ENCODE data around the gene SVEP1.

SVEP1 gene

DNA sequence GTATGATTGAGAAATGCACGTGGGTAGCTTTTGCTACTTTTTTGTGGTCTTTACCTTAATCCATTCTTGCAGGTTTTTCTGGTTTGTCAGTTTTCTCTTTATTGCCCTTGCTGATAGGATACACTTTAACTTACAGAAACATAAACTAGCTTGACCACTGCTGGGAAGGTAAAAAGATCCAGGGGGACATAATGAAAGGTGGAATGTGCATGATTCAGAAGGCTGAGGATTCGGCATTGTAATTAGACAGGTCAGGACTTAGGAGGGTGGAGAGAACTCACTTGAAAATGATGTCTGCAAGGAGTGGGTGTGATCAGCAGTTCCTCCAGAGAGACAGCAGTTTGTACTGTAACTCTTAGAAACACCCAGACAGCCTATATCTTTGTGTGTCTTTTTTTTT lies 222.0 kb downstream of the SVEP1 start:
- H2AFZ ChIP-seq (ENCODE audit: low read depth, low read length, severe bottlenecking), result no peak overlapping the region
- no peak overlapping the region for H3K4me3 ChIP-seq (ENCODE audit: insufficient read depth, low read length, poor library complexity, severe bottlenecking)
- no peaks in the 10 kb centered on the region for H3F3A ChIP-seq (ENCODE audit: insufficient read depth)
- no peaks in the 10 kb centered on the region for H3K36me3 ChIP-seq (ENCODE audit: low read length)
- no peaks in the 10 kb centered on the region for H4K20me1 ChIP-seq (ENCODE audit: low read depth, low read length)
- no peak overlapping the region for H3K27ac ChIP-seq (ENCODE audit: low read depth, low read length)
- no peak overlapping the region for H3K4me2 ChIP-seq (ENCODE audit: low read depth, low read length, poor library complexity, severe bottlenecking)
- TF ChIP-seq, protein P1, sequence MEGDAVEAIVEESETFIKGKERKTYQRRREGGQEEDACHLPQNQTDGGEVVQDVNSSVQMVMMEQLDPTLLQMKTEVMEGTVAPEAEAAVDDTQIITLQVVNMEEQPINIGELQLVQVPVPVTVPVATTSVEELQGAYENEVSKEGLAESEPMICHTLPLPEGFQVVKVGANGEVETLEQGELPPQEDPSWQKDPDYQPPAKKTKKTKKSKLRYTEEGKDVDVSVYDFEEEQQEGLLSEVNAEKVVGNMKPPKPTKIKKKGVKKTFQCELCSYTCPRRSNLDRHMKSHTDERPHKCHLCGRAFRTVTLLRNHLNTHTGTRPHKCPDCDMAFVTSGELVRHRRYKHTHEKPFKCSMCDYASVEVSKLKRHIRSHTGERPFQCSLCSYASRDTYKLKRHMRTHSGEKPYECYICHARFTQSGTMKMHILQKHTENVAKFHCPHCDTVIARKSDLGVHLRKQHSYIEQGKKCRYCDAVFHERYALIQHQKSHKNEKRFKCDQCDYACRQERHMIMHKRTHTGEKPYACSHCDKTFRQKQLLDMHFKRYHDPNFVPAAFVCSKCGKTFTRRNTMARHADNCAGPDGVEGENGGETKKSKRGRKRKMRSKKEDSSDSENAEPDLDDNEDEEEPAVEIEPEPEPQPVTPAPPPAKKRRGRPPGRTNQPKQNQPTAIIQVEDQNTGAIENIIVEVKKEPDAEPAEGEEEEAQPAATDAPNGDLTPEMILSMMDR (IDR thresholded peaks at IDR 0.05; ENCODE audit: insufficient read depth, low read length, poor library complexity, severe bottlenecking), result no peak
- TF ChIP-seq EZH2phosphoT487 (conservative IDR thresholded peaks at IDR 0.05; ENCODE audit: low read length), result no peak
- H3K9me3 ChIP-seq (ENCODE audit: insufficient read depth, low read length), result no peaks in the 10 kb centered on the region
- no peaks in the 10 kb centered on the region for H3K27me3 ChIP-seq (ENCODE audit: low read length)
- no peak overlapping the region for H3K9ac ChIP-seq (ENCODE audit: low read length)
- H3K79me2 ChIP-seq (ENCODE audit: insufficient read depth, low read length), result no peaks in the 10 kb centered on the region
- no peaks in the 10 kb centered on the region for H3K9me2 ChIP-seq (replicated peaks; ENCODE audit: insufficient read depth, low read length)

DNA sequence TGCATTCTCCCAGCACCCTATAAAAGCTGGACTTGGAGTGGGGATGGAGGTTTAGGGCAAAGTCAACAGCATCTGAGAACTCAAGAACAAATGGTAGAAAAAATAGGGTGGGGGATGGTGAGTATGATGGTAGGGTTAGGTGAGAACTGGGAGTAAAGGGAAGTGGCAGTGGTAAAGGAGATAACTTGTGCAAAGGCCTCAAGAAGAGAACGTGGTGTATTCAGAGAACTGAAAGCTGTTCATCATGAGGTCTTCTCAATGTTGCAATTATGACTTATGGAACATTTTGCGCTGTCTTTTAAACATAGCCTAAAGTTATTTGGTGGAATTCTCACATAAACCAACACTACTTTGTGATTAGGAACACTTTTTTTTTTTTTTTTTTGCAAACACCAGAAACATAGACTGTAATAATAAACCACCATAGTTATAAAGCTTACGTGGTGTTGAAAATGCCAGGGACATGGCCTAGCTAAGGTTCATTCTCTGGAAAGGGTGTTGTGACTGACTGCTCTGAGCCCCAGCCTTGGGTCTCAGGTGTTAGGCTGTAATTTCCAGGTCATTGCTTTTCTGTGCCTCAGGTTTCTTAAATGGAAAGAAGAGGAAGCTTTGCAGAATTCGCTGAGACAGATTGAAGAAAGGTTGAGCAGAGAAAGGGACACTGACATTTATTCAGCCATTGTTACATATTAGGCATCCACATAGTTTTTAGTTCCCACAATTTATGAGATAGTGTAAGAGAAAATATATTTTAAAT lies 222.7 kb downstream of the SVEP1 start:
- H3K27ac ChIP-seq (ENCODE audit: low read depth, low read length), result no peak overlapping the region
- no peaks in the 10 kb centered on the region for H3K27me3 ChIP-seq (ENCODE audit: low read length)
- no peaks in the 10 kb centered on the region for H3K36me3 ChIP-seq (ENCODE audit: low read length)
- no peak overlapping the region for H2AFZ ChIP-seq (ENCODE audit: low read depth, low read length, severe bottlenecking)
- no peak overlapping the region for H3K9ac ChIP-seq (ENCODE audit: low read length)
- H3K9me3 ChIP-seq (ENCODE audit: insufficient read depth, low read length), result no peaks in the 10 kb centered on the region
- TF ChIP-seq, protein P1 (IDR thresholded peaks at IDR 0.05; ENCODE audit: insufficient read depth, low read length, poor library complexity, severe bottlenecking), result no peak
- no peak for TF ChIP-seq EZH2phosphoT487 (conservative IDR thresholded peaks at IDR 0.05; ENCODE audit: low read length)
- H3K79me2 ChIP-seq (ENCODE audit: insufficient read depth, low read length), result no peaks in the 10 kb centered on the region
- H3F3A ChIP-seq (ENCODE audit: insufficient read depth), result no peaks in the 10 kb centered on the region
- no peaks in the 10 kb centered on the region for H4K20me1 ChIP-seq (ENCODE audit: low read depth, low read length)
- no peak overlapping the region for H3K4me3 ChIP-seq (ENCODE audit: insufficient read depth, low read length, poor library complexity, severe bottlenecking)
- H3K9me2 ChIP-seq (replicated peaks; ENCODE audit: insufficient read depth, low read length), result no peaks in the 10 kb centered on the region
- H3K4me2 ChIP-seq (ENCODE audit: low read depth, low read length, poor library complexity, severe bottlenecking), result no peak overlapping the region

DNA sequence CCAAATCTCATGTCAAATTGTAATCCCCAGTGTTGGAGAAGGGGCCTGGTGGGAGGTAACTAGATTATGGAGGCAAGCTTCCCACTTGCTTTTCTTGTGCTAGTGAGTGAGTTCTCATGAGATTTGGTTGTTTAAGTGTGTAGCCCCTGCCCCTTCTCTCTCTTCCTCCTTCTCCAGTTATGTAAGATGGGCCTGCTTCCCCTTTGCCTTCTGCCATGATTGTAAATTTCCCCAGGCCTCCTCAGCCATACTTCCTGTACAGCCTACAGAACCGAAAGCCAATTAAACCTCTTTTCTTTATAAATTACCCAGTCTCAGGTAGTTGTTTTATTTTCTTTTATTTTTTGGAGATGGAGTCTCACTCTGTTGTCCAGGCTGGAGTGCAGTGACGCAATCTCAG lies 223.6 kb downstream of the SVEP1 start:
- Histone ChIP-seq H3K9me3 (ENCODE audit: insufficient read depth, low read length) (no peaks in the 10 kb centered on the region), H3K79me2 (ENCODE audit: insufficient read depth, low read length) (no peaks in the 10 kb centered on the region), H3K4me3 (ENCODE audit: insufficient read depth, low read length, poor library complexity, severe bottlenecking) (no peak overlapping the region), H3K9me2 (replicated peaks; ENCODE audit: insufficient read depth, low read length) (no peaks in the 10 kb centered on the region), H4K20me1 (ENCODE audit: low read depth, low read length) (no peaks in the 10 kb centered on the region), H3K4me2 (ENCODE audit: low read depth, low read length, poor library complexity, severe bottlenecking) (no peak overlapping the region), H3K27me3 (ENCODE audit: low read length) (no peaks in the 10 kb centered on the region), H3K36me3 (ENCODE audit: low read length) (no peaks in the 10 kb centered on the region), H2AFZ (ENCODE audit: low read depth, low read length, severe bottlenecking) (no peak overlapping the region), H3K9ac (ENCODE audit: low read length) (no peak overlapping the region), H3F3A (ENCODE audit: insufficient read depth) (no peaks in the 10 kb centered on the region), H3K27ac (ENCODE audit: low read depth, low read length) (no peak overlapping the region)
- TF ChIP-seq, protein P1 (IDR thresholded peaks at IDR 0.05; ENCODE audit: insufficient read depth, low read length, poor library complexity, severe bottlenecking), result no peak
- TF ChIP-seq EZH2phosphoT487 (conservative IDR thresholded peaks at IDR 0.05; ENCODE audit: low read length), result no peak
